Ishikawa (cell line): ENCODE measurements around the gene ENPEP.

Experiments
- CEBPB ChIP-seq: IDR thresholded peaks from 2 replicates; pipeline ENCODE4 v1.6.1; 2012
- CREB1 ChIP-seq: IDR thresholded peaks from 2 replicates; pipeline ENCODE4 v1.6.1; 2012; ENCODE audit warnings: low read depth
- EGR1 ChIP-seq: IDR thresholded peaks from 2 replicates; pipeline ENCODE4 v1.6.1; 2012
- EP300 ChIP-seq: IDR thresholded peaks from 2 replicates; pipeline ENCODE4 v1.6.1; 2012; ENCODE audit warnings: borderline replicate concordance
- FOXM1 ChIP-seq: IDR thresholded peaks from 2 replicates; pipeline ENCODE4 v1.6.1; 2012; ENCODE audit warnings: low read depth, borderline replicate concordance
- NFIC ChIP-seq: IDR thresholded peaks from 2 replicates; pipeline ENCODE4 v1.6.1; 2012
- RAD21 ChIP-seq: IDR thresholded peaks from 2 replicates; pipeline ENCODE4 v1.6.1; 2012; ENCODE audit warnings: low read depth
- TAF1 ChIP-seq: IDR thresholded peaks from 2 replicates; pipeline ENCODE4 v1.6.1; 2012; ENCODE audit warnings: low read depth, mild to moderate bottlenecking
- TCF12 ChIP-seq: IDR thresholded peaks from 2 replicates; pipeline ENCODE4 v1.6.1; 2012; ENCODE audit warnings: low read depth
- TEAD4 ChIP-seq: IDR thresholded peaks from 2 replicates; pipeline ENCODE4 v1.6.1; 2012
- YY1 ChIP-seq: IDR thresholded peaks from 2 replicates; pipeline ENCODE4 v1.6.1; 2012; ENCODE audit warnings: low read depth
- ZBTB7A ChIP-seq: IDR thresholded peaks from 2 replicates; pipeline ENCODE4 v1.6.1; 2012; ENCODE audit warnings: low read depth
- TF ChIP-seq, protein P1 (sequence below): IDR thresholded peaks from 2 replicates; pipeline ENCODE4 v1.6.1; 2012
- TF ChIP-seq, protein P2 (sequence below): IDR thresholded peaks from 2 replicates; pipeline ENCODE4 v1.6.1; 2012
- TF ChIP-seq, protein P3 (sequence below): IDR thresholded peaks from 2 replicates; pipeline ENCODE4 v1.6.1; 2012; ENCODE audit warnings: low read depth, mild to moderate bottlenecking

ENPEP gene

DNA sequence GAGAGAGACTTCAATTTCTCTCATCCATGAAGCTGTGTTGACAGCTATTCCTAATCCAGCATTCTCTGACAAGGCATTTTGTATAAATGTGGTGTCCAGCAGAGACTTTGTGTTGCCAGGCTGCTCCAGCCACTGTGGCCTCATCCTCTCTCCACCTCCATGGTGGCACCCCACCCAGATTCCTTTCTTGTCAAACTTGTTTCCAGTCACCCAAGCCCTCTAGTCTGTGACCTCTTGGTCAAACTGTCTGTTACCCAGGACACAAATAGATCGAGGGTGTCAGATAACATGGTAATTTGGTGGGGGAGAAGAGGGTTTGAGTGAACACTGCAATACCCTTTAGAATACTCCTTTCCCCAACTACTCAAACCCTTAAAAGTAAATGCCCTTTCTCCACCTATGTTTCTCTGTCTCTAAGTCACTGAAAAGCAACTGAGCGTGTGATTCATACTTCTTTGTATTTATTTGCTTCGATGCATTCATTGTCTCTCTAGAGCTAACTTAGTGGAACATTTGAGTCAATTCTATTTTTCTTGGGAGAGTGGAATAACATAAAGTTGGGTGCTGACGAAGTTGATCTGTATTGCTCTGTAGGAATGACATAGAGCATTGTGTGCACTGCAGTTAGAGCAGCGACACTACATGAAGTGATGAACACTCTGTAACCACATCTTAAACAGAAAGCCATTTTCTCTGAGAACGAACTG lies 133.2 kb downstream of the ENPEP start:
- TF ChIP-seq, protein P1, sequence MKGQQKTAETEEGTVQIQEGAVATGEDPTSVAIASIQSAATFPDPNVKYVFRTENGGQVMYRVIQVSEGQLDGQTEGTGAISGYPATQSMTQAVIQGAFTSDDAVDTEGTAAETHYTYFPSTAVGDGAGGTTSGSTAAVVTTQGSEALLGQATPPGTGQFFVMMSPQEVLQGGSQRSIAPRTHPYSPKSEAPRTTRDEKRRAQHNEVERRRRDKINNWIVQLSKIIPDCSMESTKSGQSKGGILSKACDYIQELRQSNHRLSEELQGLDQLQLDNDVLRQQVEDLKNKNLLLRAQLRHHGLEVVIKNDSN = no peak

DNA sequence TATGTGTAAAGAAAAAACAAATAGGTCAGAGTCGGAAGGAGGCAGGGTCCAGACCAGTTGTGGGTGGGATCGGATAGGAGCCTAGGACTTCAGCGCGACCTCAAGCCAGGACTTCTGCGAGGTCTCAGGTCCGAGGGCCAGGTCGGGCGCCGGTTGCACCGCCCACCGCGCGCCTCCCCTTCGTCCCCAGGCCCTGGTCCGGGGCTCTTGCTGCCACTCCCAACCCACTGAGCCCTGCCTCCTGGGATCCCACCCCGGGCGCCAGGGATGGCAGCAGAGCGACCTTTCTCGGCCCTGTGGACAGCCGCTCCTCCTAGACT lies 134.6 kb downstream of the ENPEP start:
- no peak for TF ChIP-seq TCF12
- no peak for TF ChIP-seq EP300
- no peak for TF ChIP-seq TAF1
- TF ChIP-seq CEBPB = no peak

DNA sequence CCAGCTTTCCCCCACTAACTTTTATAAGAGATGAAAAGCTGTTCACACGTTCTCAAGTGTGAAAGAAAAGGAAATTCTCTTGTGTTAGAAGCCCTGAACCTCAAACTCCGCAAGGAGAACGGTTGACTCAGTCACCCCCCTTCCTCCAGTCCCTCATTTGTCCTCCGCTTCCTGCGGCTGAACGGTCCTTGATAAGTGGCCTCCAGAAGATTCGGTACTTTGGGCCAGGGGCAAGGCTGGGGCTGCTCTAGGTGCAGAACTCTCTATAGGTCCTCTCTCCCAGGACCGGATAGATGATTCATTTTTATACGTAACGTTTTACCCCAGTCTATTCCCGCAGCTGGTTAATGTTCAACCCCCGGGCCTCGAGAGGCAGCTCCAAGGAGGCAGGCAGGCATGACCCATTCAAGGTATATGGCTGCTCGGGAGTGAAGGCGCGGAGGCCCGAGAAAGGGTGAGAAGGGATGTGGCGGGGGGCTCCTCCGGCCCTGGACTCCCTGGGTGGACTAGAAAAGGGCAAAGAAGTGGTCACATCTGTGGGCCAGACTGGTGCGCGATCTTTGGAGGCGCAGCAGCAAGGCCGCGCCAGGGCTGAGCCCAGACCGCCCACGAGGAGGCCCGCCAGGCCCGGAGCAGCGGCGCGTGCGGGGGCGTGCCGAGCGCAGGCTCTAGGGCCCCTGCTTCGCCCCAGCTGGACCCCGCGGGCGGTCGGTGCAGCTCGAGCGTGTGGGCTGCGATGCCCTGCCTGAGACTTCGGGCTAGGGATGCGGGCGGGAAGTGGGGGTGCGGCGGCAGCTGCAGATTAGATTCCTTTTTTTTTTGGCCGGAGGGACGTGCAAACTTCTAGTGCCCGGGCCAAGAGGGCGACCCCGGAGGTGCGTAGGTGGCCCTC lies 135.2 kb downstream of the ENPEP start:
- TF ChIP-seq RAD21 (no peak), CEBPB (no peak), TEAD4 (no peak)
- TF ChIP-seq, protein P2, sequence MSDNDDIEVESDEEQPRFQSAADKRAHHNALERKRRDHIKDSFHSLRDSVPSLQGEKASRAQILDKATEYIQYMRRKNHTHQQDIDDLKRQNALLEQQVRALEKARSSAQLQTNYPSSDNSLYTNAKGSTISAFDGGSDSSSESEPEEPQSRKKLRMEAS = no peak

DNA sequence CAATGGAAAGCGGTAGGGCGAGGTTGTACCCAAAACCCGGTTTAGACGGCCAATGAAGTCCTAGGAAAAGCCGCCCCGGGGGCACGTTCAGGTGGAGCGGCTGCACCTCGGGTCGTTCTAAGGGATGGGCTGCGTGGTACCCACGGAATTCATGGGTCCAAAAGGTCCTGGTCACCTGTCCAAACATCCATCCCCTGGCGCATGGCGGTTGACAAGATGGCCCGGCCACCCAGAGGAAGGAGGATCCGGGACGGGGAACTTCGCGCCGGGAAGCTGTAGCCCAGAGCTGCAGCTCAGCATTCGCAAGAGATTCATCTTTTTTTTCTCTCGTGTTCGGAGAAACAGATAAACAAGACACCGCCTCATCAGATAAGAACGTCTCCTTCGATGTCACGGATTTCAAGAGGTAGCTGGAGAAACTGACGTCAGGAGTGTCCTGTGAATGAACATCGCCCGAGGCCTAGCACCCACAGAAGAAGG lies 136.1 kb downstream of the ENPEP start:
- TF ChIP-seq FOXM1 (no peak), ZBTB7A (no peak), EGR1 (no peak), TAF1 (no peak), RAD21 (no peak), TCF12 (no peak), EP300 (no peak), CREB1 (no peak), TEAD4 (no peak), YY1 (no peak), CEBPB (no peak), NFIC (no peak)
- TF ChIP-seq, protein P1 = no peak
- TF ChIP-seq, protein P2 = no peak
- TF ChIP-seq, protein P3, sequence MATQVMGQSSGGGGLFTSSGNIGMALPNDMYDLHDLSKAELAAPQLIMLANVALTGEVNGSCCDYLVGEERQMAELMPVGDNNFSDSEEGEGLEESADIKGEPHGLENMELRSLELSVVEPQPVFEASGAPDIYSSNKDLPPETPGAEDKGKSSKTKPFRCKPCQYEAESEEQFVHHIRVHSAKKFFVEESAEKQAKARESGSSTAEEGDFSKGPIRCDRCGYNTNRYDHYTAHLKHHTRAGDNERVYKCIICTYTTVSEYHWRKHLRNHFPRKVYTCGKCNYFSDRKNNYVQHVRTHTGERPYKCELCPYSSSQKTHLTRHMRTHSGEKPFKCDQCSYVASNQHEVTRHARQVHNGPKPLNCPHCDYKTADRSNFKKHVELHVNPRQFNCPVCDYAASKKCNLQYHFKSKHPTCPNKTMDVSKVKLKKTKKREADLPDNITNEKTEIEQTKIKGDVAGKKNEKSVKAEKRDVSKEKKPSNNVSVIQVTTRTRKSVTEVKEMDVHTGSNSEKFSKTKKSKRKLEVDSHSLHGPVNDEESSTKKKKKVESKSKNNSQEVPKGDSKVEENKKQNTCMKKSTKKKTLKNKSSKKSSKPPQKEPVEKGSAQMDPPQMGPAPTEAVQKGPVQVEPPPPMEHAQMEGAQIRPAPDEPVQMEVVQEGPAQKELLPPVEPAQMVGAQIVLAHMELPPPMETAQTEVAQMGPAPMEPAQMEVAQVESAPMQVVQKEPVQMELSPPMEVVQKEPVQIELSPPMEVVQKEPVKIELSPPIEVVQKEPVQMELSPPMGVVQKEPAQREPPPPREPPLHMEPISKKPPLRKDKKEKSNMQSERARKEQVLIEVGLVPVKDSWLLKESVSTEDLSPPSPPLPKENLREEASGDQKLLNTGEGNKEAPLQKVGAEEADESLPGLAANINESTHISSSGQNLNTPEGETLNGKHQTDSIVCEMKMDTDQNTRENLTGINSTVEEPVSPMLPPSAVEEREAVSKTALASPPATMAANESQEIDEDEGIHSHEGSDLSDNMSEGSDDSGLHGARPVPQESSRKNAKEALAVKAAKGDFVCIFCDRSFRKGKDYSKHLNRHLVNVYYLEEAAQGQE = no peak

DNA sequence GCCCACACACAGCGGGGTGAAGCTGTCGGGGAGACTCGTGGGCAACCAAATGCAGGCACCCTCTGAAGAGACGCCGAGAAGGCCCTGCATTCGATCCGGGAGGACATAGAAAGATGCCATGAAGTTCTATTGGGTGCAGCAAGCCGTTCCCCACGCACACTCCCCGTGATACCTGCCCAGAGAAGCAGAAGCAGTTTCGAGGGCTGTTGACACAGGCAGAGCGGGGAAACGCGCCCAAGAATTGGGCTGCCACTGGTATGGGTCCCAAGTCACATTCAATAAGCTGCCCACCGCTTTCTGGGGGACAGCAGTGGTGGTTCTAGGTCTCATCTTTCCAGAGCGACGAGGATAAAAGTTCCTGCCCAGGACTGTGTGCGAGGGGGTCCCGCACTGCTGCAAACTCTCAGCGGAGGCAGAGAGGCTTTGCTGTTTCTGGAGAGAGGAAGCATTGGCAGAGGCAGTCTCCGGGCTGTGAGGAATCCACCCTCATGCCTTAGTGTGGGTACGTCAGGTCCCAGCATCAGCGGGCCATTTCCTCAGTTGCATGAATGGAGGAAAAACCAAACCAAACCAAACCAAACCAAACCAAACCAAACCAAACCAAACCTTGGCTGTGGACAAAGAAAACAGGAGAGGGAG lies 136.8 kb downstream of the ENPEP start:
- TF ChIP-seq TEAD4 (no peak), TCF12 (no peak), EP300 (no peak), FOXM1 (no peak), YY1 (no peak), CEBPB (no peak), CREB1 (no peak), NFIC (no peak), RAD21 (no peak), TAF1 (no peak), ZBTB7A (no peak), EGR1 (no peak)
- TF ChIP-seq, protein P3 = no peak
- TF ChIP-seq, protein P1 = no peak
- TF ChIP-seq, protein P2 = no peak
